ENCODE results near the gene FAM162B.

DNA sequence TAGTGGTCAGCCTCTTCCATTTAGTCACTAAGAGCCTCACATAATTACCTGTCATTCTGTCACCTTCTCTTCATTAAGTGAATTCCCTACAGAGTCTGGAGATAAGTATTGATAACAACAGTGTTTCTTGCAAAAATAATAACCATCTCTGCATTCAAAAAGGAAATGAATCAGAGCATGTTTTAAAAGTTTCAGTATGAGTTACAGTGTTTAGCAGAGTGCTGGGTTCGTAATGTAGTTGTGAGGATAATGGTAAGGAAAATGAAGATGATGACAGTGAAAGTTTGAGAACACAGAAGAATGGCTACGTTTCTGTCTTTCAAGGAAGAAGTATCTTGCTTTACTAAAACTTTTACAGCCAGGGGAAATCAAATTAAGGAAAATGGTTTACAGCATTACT, 32.1 kb upstream of the FAM162B start:
- TF ChIP-seq, protein P1, sequence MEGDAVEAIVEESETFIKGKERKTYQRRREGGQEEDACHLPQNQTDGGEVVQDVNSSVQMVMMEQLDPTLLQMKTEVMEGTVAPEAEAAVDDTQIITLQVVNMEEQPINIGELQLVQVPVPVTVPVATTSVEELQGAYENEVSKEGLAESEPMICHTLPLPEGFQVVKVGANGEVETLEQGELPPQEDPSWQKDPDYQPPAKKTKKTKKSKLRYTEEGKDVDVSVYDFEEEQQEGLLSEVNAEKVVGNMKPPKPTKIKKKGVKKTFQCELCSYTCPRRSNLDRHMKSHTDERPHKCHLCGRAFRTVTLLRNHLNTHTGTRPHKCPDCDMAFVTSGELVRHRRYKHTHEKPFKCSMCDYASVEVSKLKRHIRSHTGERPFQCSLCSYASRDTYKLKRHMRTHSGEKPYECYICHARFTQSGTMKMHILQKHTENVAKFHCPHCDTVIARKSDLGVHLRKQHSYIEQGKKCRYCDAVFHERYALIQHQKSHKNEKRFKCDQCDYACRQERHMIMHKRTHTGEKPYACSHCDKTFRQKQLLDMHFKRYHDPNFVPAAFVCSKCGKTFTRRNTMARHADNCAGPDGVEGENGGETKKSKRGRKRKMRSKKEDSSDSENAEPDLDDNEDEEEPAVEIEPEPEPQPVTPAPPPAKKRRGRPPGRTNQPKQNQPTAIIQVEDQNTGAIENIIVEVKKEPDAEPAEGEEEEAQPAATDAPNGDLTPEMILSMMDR (conservative IDR thresholded peaks at IDR 0.05; ENCODE audit: low read depth, low read length) = no peak
- TF ChIP-seq EZH2 (IDR thresholded peaks at IDR 0.05; ENCODE audit: low read length, unreplicated experiment) (no peak), EZH2phosphoT487 (IDR thresholded peaks at IDR 0.05; ENCODE audit: borderline replicate concordance, low read length) (no peak)

All from PC-3 (cell line).